HG02610 (cell line): ENCODE measurements around the gene MORN3.
"Not testable (repeated sequence)": the region's sequence is repeated elsewhere in the genome, so short reads cannot be mapped to it uniquely, and the experiment has no call there.

ENCODE experiments used
- ATAC-seq: cut with Tn5 transposase; IDR thresholded peaks from one replicate; pipeline ENCODE4 v1.9.1; 2021; ENCODE audit warnings: mild to moderate bottlenecking, moderate library complexity; ENCODE audit not compliant: unreplicated experiment

The MORN3 gene

DNA sequence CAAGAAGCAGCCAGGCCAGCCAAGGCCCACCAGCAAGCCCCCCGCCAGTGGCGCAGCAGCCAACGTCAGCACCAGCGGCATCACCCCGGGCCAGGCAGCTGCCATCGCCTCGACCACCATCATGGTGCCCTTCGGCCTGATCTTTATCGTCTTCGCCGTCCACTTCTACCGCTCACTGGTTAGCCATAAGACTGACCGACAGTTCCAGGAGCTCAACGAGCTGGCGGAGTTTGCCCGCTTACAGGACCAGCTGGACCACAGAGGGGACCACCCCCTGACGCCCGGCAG, 28.2 kb downstream of the MORN3 start:
- ATAC-seq: no peak

DNA sequence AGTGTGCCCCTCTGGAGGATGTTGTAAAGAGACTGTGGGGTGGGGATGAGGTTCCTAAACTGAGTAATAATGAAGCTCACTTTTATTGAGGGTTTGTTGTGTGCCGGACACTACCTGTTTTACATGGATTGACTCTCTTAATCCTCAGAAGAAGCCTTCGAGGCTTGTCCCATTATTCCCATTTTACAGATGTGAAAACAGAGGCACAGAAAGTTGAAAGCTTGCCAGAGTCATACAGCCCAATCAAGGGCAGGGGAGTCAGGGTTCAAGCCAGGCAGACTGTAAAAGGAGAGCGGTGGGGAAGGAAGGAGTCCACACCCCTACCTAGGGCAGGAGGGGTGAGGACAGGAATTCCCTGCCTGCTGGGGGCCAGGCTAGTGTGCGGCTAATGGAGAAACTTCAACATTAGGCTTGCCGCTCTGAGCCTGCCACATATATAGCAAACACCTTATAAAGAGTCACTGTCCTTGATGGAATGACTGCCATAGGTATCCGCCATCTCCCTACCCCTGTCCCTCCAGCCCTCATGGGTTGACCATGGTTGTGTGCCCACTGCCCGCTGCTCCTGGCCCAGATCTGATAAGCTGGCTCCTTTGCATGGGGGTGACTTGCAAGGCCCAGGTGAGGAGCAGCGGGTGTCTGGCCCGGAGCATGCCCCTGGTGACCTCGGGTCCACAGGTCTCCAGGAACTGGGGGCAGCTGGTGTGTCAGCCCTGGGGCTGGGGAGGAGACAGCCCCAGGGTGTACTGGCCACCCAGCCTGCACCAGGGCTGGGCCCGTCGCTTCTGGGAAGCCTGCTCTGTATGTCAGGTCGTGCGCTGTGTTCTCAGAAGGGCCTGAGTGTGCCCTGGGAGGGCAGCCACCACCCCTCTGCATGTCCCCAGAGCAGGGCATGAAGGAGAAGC, 30.9 kb downstream of the MORN3 start:
- no peak for ATAC-seq

DNA sequence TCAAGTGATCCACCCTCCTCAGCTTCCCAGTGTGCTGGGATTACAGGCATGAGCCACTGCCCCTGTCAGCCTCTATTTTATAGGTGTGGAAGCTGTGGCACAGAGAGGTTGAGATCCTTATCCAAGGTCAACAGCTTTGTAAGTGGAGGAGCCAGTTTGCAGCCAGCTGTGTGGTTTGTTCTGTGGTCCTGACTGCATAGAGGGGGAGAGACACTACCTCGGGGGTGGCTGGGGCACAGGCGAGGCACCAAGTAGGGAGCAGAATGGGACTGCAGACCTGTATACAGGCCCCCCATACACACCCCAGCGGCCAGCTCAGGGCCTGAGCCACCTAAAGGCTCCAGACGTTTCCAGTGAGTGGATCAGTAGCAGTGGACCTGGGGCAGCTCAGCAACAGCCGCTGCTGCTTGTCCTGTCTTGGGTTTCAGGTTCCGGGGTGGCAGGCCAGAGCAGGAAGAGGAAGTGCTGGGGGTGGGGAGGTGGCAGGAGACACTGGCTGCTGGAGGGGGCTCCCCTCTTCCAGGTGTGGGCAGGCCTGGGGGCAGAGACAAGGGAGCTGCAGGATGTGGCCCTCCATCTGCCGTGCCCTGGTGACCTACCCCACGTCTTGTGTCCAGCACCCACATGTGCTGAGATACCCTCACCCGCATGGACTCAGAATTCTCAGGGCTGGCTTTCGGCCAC, 32.1 kb downstream of the MORN3 start:
- no peak for ATAC-seq

DNA sequence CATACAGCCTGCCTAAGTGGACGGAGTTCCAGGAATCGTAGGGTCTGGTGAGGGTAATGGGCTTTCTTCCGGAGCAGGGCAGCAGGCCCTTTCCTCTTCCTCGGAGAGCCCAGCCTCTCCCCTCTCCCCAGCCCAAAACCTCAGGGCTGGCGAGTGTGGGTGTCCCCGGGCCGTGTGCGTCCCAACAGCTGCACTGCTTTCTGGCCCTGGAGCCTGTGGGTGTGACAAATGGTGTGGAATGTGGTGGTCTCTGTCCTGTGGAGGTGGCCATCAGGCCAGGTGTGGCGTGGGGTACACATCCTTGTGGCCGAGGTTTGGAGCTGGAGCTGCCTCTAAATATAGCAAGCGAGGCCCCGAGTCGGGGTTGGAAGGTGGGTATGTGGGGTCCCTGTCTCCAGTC, 34.6 kb downstream of the MORN3 start:
- ATAC-seq: no peak

DNA sequence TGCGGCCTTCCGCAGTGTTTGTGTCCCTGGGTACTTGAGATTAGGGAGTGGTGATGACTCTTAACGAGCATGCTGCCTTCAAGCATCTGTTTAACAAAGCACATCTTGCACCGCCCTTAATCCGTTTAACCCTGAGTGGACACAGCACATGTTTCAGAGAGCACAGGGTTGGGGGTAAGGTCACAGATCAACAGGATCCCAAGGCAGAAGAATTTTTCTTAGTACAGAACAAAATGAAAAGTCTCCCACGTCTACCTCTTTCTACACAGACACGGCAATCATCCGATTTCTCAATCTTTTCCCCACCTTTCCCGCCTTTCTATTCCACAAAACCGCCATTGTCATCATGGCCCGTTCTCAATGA, 35.6 kb downstream of the MORN3 start:
- ATAC-seq: not testable (repeated sequence)

DNA sequence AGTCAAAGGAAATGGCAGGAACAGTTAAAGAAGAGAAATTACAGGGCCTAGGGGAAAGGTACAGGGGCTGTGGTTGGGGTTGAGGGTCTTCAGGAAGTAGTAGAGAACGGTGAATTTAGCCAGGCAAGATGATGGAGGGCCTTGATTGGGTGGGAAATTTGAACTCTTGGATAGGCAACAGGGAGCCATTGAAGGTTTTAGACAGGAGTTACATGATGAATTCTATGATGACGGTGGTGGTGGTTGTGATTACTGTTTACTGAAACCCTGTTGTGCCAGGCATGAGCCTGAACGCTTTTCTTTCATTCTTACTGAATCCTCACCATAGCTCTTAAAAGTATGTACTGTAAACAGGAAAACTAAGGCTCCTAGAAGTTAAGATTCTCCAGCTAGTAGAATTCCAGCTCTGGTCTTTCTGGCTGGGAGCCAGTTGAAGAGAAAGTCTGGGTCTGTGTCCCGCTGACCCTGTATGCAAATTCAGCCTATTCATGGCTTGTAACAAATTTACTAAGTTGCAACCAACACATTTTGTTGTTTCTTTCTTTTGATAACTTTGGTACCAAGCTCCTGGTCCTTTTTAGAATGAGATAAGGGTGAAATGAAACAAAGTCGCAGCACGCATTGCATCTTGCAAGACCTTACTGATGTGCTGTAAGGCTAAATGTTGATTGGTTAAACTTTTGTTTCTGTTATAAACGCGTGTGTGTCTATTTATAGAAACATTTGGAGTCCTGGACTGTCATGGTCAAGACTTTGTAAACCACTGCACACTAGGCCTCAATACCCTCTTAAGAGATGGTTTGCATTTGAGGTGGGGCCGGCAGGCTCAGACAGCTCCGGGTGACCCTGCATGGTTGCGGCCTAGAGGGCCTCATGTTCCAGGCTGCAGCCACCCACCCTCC, 37.1 kb downstream of the MORN3 start:
- no peak for ATAC-seq

DNA sequence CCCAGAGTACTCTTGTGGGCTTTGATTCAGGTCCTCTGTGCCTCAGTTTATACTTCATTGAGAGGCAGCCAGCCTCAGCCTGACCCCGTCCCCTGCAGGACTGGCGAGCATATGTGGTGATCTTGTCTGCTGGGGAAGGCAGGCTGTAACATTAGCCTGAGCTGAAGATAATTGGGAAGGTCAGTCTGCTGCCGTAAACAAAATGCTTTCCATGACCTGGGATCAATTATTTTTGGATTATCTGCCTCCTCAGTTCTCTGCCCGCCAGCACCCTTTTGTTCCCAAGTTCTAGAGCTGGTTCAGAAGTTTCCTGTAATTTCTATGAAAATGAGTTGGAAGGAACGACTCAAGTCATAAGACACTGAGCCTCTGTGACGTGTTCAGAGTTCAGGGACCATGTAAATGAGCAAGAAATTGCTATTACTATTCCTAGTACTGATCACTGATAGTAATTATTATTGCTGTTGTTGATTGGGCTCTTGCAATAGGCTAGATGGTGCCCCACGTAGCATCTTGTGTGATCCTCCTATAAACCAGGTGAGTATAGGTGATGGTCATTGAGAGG, 38.6 kb downstream of the MORN3 start:
- no peak for ATAC-seq

DNA sequence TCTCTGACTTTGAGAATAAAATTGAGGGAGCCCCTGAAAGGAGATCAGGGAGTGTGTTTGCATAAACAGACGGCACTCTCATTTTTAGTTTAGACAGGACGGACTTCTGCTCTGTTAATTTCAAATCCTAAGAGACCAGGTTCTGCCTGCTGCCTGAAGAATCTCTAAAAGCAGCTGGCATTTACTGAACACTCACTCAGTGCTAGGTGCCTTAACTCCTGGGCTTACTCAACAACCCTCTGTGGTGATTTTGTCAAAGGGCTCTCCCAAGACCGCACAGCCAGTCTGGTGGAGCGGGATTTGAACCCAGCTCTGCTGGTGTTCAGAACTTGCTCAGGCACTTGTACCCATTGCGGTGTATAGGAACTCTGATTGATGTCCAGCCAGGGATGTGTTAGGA, 40.9 kb downstream of the MORN3 start:
- no peak for ATAC-seq

DNA sequence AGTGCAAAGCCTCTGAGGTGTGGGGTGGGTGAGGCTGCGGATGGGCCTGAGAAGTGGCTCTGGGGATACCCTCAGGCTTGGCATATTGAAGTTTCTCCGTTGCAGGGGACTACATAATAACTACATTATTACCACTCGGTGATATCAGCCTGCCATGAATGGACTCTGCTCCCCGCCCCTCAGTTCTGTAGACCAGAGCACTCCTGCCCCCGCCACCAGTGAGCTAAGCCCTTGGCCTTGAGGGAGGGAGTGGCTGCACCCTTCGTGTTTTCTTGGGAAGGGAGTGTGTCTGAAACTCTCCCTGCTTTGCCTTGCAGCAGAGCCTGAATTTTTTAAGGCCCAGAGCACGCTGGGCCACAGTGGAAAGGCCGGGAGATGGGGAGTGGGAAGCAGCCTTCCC, 41.4 kb downstream of the MORN3 start:
- ATAC-seq: no peak

DNA sequence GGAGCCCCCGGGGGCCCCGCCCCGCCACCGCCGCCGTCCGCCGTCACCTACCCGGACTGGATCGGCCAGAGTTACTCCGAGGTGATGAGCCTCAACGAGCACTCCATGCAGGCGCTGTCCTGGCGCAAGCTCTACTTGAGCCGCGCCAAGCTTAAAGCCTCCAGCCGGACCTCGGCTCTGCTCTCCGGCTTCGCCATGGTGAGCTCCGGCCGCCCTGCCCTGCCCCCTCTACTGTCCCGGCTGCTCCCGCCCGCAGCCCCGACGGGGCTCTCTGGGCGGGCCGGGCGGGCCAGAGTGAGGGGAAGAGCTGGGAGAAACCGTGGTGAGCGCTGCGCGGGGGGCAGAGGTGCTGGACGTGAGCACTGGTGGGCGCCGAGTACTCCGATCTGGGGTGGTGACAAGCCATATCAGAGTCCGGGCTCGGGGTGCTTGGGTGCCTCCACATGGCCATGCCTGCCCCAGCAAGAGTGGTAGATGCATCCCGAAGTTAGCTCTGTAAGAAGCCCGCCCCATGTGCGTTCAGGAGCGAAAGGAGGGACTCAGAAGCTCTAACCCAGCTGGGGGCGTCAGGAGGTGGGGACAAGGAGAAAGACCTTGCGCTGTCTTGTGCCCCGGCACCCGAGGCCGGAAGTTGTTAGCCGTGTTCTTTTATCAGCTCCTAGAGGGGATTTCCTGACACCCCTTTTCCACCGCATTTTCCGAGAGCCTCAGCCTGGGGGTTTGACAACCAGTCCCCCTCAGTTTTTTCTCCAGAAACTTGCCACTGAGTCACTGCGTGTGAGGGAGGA, 42.4 kb downstream of the MORN3 start:
- ATAC-seq: peak; percentile 28

DNA sequence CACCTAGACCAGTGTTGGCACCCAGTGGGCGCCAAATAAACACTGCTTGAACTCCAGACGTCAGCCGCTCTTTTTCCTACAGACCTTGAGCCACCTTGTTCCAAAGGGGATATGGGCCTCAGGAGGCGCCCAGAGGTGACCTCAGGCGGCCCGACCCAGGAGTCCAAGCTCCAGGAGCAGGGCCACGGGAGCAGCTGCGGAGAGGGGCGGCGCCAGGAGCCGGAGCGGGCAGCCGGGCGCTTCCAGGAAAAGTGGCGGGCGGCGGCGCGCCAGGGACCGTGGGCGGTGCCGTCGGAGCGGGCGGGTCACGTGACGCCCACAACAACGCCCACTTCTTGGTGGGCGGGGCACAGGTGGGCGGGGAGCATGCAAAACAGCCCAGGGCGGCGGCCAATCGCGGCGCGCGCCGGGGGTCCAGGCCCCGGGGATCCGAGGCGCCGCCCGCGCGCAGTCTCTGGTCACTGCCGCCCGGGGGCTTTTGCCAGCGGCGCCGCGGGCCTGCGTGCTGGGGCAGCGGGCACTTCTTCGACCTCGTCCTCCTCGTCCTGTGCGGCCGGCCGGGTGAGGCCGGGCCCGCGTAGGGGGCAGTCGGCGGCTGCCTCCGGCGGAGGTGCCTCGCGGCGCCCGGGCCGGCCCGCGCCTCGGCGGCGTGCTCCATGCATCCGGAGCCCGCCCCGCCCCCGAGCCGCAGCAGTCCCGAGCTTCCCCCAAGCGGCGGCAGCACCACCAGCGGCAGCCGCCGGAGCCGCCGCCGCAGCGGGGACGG, 43.2 kb downstream of the MORN3 start, which contains the start of gene ORAI1:
Gene ORAI1, plus strand, starts transcription at position 444 of the 766 bp plus-strand sequence.
- ATAC-seq: peak; percentile 71

DNA sequence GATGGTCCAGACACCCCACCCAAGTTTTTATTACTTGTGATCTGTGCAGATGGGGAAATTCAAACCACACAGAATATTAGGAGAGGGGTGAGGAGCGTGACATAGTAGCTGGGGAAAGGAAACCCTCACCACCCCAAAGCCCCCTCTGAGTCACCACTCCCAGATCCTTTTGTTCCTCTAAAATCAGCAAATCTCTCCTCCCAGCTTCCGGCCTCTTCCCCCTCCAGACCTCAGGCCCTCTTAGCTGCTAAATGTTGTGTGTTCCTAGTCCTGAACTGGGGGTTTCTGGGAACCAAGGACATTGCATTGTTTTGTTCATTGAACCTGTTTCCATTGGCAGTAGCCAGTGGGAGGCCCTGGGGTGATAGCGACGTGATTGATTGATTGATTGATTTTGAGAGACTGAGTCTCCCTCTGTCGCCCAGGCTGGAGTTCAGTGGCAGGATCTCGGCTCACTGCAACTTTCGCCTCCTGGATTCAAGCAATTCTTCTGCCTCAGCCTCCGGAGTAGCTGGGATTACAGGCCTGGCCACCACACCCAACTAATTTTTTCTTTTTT, 49.0 kb downstream of the MORN3 start:
- ATAC-seq: no peak

DNA sequence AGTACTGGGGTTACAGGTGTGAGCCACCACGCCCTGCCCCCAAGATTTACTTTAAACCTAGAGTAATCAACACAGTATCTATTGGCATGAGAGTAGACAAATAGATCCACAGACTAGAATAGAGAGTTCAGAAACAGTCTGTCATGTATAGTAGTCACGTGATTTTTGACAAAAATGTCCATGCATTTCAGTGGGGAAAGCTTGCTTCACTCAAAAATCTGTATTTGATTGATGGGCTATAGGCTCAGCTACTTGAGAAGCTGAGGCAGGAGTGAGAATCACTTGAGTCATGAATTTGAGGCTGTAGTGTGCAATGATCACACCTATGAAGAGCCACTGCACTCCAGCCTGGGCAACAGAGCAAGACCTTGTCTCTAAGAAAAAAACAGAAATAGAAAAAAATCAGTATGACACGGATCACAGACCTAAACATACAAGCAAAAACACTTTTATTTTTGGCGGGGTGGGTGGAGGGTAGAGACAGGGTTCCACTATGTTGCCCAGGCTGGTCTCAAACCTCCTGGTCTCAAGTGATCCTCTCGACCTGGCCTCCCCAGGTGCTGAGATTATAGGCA, 50.7 kb downstream of the MORN3 start:
- ATAC-seq: no peak

DNA sequence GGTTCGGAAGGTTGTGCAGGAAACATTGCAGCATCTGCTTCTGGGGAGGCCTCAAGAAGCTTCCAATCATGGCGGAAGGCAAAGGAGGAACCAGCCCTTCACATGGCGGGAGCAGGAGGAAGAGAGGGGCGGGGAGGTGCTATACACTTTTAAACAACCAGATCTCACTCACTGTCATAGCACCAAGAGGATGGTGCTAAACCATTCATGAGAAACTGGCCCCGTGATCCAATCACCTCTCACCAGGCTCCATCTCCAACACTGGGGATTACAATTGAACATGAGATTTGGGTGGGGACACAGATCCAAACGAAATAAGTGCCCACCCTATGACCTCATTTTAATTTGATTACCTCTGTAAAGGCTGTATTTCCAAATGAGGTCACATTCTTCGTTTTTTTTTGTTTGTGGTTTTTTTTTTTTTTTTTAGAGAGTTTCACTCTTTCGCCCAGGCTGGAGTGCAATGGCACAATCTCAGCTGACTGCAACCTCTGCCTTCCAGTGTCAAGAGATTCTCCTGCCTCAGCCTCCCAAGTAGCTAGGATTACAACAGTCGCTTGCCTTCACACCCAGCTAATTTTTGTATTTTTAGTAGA, 54.5 kb downstream of the MORN3 start:
- ATAC-seq: no peak

DNA sequence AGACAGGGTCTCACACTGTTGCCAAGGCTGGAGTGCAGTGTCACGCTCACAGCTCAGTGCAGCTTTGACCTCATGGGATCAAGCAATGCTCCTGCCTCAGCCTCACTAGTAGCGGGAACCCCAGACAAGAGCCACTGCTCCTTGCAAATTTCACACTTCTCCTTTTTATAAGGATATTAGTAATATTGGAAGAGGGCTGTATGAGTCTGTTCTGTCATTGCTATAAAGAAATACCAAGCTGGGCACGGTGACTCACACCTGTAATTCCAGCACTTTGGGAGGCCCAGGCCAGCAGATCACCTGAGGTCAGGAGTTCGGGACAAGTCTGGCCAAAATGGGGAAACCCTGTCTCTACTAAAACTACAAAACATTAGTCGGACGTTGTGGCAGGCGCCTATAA, 56.0 kb downstream of the MORN3 start:
- ATAC-seq: no peak

DNA sequence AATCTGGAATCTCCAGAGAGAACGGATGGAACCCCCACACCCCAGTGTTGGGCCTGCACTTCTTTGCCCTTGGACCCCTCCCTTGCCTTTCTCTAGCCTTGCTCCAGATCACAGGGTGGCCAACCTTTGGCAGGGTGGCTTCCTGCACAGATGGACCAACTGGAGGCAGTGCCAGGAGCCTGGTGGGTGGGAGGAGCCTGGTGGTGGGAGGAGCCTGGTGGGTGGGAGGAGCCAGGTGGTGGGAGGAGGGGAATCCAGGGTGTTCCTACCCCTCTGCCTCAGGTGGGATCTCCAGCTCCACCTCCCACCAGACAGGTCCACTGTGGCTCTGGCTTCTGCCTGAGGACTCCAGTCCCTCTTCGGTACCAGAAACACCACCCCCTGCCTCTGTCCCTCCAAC, 58.1 kb downstream of the MORN3 start:
- no peak for ATAC-seq

DNA sequence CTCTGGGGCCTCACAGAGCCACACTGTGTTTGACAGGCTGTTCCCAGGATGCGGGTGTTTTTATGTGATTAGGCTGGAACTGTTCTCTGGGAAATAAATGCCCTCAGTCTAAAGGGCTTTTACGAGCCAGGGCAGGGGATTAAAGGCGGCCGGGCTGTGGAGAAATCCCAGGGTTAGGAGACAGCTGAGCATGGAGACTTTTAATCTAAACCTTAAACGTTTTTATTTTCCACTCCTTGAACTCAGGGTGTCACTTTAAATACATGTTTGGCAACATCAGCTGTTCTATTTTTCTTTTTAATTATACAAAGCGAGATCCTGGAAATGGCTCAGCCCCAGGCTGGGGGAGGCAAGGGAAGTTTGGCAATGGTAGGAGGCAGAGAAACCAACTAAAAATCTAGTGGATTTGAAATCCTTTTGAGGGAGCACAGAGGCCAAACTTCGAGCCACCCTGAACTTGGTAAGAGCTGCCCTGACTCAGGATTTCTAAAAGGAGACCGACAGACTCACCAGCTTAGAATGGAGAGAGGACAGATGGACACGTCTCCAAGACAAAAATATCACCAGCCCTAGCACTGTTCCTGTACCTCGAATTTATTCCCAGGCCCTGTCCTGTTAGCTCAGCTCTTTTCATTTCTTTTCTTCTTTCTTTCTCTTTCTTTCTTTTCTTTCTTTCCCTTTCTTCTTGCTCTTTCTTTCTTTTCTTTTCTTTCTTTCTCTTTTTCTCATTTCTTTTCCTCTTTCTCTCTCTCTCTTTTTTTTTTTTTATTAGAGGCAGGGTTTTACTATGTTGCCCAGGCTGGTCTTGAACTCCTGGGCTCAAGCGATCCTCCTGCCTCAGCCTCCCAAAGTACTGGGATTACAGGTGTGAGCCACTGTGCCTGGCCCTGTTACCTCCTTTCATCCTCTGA, 59.0 kb downstream of the MORN3 start:
- no peak for ATAC-seq

DNA sequence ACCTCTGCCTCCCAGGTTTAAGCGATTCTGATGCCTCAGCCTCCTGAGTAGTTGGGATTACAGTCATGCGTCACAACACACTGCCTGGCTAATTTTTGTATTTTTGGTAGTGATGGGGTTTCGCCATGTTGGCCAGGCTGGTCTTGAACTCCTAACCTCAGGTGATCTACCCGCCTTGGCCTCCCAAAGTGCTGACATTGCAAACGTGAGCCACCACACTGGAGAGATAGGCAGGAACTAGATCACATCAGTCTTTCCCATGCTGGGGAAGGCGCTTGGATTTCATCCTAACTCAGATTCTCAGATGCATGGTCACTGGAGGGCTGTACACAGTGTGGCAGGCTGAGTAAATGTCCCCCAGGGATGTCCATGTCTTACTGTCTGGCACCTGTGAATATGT, 61.2 kb downstream of the MORN3 start:
- ATAC-seq: no peak
